Endodermal cell (in vitro differentiated cells): ENCODE data around the gene TNFAIP6. TPM values are rescaled to one million over a fixed set of nuclear protein-coding genes. Genes with fewer than 3 reads are reported as not detected.

Experiments
- DNase-seq: peaks from one replicate; pipeline ENCODE4 v3.0.0-alpha.2; 2017
- H3K27ac ChIP-seq: 2 replicates; pipeline ENCODE4 v1.5.1; 2013; ENCODE audit warnings: mild to moderate bottlenecking, low read depth, low read length, moderate library complexity
- H3K27me3 ChIP-seq: 2 replicates; pipeline ENCODE4 v1.6.1; 2013; ENCODE audit warnings: mild to moderate bottlenecking, low read length, moderate library complexity; ENCODE audit not compliant: insufficient read depth, control insufficient read depth, poor library complexity, severe bottlenecking
- H3K36me3 ChIP-seq: 2 replicates; pipeline ENCODE4 v1.7.0; 2013; ENCODE audit warnings: mild to moderate bottlenecking, low read length, moderate library complexity; ENCODE audit not compliant: control insufficient read depth, insufficient read depth
- H3K4me1 ChIP-seq: one replicate; pipeline ENCODE4 v1.7.0; 2013; ENCODE audit warnings: low read length; ENCODE audit not compliant: control insufficient read depth, insufficient read depth
- H3K4me3 ChIP-seq: 2 replicates; pipeline ENCODE4 v1.5.1; 2013; ENCODE audit warnings: mild to moderate bottlenecking, low read length, moderate library complexity
- H3K9ac ChIP-seq: 2 replicates; pipeline ENCODE4 v1.6.1; 2013; ENCODE audit warnings: mild to moderate bottlenecking, low read length, moderate library complexity; ENCODE audit not compliant: poor library complexity, severe bottlenecking; ENCODE audit errors: extremely low read depth
- H3K9me3 ChIP-seq: 2 replicates; pipeline ENCODE4 v1.6.1; 2013; ENCODE audit warnings: mild to moderate bottlenecking, low read length, moderate library complexity; ENCODE audit not compliant: control insufficient read depth
- H3K27ac Mint-ChIP-seq: 2 replicates; pipeline ENCODE4 v1.8.0; 2020; ENCODE audit warnings: mixed read lengths
- H3K27me3 Mint-ChIP-seq: 2 replicates; pipeline ENCODE4 v1.8.0; 2021; ENCODE audit warnings: mild to moderate bottlenecking, mixed read lengths; ENCODE audit not compliant: insufficient read depth
- H3K36me3 Mint-ChIP-seq: 2 replicates; pipeline ENCODE4 v1.8.0; 2020; ENCODE audit warnings: low read depth, mixed read lengths
- H3K4me1 Mint-ChIP-seq: 2 replicates; pipeline ENCODE4 v1.8.0; 2020; ENCODE audit warnings: mixed read lengths
- H3K4me3 Mint-ChIP-seq: 2 replicates; pipeline ENCODE4 v1.8.0; 2020; ENCODE audit warnings: mild to moderate bottlenecking, moderate library complexity, mixed read lengths
- H3K9me3 Mint-ChIP-seq: 2 replicates; pipeline ENCODE4 v1.8.0; 2020; ENCODE audit warnings: mild to moderate bottlenecking, mixed read lengths
- WGBS, 2 experiments: methylation state at CpG; one replicate each; pipeline versions ENCODE4 v1.1.5 to v1.1.7; 2013; ENCODE audit warnings: missing lambda C conversion rate in 2 of 2, mixed read lengths in 1 of 2; ENCODE audit not compliant: insufficient coverage in 1 of 2, insufficient read length in 1 of 2; 5-methylcytosine and 5-hydroxymethylcytosine counted together
- total RNA-seq, 2 donors: library from RNA; stranded (reverse); fragmentation: NEBNext Ultra II Directional in 1 of 2; extraction: Animal tissue kit (Norgen Biotek cat#: 25700) in 1 of 2; gene quantifications; 2 replicates in 1 of 2; 3 replicates in 1 of 2; pipeline ENCODE4 v1.2.1, GENCODE V29; 2021
- TF ChIP-seq, protein P1 (sequence below): fragments of 200-600 bp; sonication (generic); conservative IDR thresholded peaks from 2 replicates; pipeline ENCODE4 v1.5.0; 2021; ENCODE audit warnings: antibody characterized with exemption, mild to moderate bottlenecking

The TNFAIP6 gene
- total RNA-seq, 2 donors from 2014 or later = not detected

DNA sequence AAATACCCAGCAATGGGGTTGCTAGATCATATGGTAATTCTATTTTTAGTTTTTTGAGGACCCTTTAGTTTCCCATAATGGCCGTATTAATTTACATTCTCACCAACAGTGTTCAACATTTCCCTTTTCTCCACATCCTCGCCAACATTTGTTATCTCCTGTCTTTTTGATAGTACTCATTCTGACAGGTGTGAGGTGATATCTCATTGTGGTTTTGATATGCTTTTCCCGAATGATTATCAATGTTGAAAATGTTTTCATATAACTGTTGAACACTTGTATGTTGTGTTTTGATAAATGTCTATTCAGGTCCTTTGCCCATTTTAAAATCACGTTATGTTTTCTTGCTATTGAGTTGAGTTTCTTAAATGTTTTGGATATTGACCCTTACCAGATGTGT lies 46.5 kb downstream of the TNFAIP6 start:
- no peaks in the 10 kb centered on the region for H3K36me3 ChIP-seq
- H3K4me1 ChIP-seq = no peaks in the 10 kb centered on the region
- H3K9ac ChIP-seq = no peak overlapping the region
- no peak overlapping the region for H3K4me3 ChIP-seq
- H3K36me3 Mint-ChIP-seq = no peaks in the 10 kb centered on the region
- no peaks in the 10 kb centered on the region for H3K4me1 Mint-ChIP-seq
- no peak overlapping the region for H3K27ac ChIP-seq
- WGBS, 2 experiments = 87 to 100% methylated on average over 1 to 4 of the region's 4 CpGs
- H3K27me3 ChIP-seq = no peaks in the 10 kb centered on the region
- no peaks in the 10 kb centered on the region for H3K27me3 Mint-ChIP-seq
- DNase-seq = no peak
- H3K27ac Mint-ChIP-seq = no peak overlapping the region
- peaks cover 2% of the 10 kb centered on the region for H3K9me3 ChIP-seq
- H3K9me3 Mint-ChIP-seq = no peaks in the 10 kb centered on the region
- no peak overlapping the region for H3K4me3 Mint-ChIP-seq
- TF ChIP-seq, protein P1, sequence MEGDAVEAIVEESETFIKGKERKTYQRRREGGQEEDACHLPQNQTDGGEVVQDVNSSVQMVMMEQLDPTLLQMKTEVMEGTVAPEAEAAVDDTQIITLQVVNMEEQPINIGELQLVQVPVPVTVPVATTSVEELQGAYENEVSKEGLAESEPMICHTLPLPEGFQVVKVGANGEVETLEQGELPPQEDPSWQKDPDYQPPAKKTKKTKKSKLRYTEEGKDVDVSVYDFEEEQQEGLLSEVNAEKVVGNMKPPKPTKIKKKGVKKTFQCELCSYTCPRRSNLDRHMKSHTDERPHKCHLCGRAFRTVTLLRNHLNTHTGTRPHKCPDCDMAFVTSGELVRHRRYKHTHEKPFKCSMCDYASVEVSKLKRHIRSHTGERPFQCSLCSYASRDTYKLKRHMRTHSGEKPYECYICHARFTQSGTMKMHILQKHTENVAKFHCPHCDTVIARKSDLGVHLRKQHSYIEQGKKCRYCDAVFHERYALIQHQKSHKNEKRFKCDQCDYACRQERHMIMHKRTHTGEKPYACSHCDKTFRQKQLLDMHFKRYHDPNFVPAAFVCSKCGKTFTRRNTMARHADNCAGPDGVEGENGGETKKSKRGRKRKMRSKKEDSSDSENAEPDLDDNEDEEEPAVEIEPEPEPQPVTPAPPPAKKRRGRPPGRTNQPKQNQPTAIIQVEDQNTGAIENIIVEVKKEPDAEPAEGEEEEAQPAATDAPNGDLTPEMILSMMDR = no peak

DNA sequence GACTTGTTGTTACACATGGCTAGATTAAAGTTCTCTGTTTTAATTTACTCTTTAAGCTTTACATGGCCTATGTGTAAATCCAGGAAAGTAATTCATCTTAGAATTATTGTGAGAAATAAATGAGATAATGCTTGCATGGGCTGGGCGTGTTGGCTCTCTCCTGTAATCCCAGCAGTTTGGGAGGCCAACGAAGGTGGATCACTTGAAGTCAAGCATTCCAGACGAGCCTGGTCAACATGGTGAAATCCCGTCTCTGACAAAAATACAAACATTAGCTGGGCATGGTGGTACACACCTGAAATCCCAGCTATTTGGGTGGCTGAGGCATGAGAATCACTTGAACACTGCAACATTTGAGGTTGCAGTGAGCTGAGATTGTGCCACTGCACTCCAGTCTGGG lies 48.0 kb downstream of the TNFAIP6 start:
- H3K4me3 ChIP-seq = no peak overlapping the region
- Mint-ChIP-seq H3K27ac (no peak overlapping the region), H3K36me3 (no peaks in the 10 kb centered on the region), H3K27me3 (no peaks in the 10 kb centered on the region), H3K4me3 (no peak overlapping the region), H3K9me3 (peaks cover 3% of the 10 kb centered on the region), H3K4me1 (no peaks in the 10 kb centered on the region)
- H3K36me3 ChIP-seq = no peaks in the 10 kb centered on the region
- no peak for DNase-seq
- TF ChIP-seq, protein P1 = no peak
- H3K9ac ChIP-seq = no peak overlapping the region
- no peaks in the 10 kb centered on the region for H3K27me3 ChIP-seq
- WGBS, 2 experiments = 86 to 92% methylated on average over 3 to 4 of the region's 4 CpGs
- peaks cover 4% of the 10 kb centered on the region for H3K9me3 ChIP-seq
- no peak overlapping the region for H3K27ac ChIP-seq
- H3K4me1 ChIP-seq = no peaks in the 10 kb centered on the region

DNA sequence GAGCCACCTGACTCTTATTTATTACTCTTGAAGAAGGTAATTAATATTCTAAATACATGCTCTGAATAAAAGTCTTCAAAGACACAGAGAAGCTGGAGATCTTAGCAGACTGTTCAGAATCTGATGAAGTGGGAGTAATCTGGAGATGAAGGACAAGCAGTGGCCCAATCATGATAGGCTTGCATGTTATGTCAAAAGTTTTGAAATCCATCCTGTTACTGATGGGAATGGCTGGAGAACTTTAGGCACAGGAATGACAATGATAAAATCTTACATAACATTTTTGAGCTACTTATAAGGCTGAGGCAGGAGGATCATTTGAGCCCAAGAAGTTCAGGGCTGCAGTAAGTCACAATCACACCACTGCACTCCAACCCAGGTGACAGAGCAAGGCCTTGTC lies 49.9 kb downstream of the TNFAIP6 start:
- Histone ChIP-seq H3K4me3 (no peak overlapping the region), H3K4me1 (no peaks in the 10 kb centered on the region), H3K27ac (no peak overlapping the region), H3K27me3 (no peaks in the 10 kb centered on the region), H3K36me3 (peaks cover 8% of the 10 kb centered on the region), H3K9ac (no peak overlapping the region), H3K9me3 (peaks cover 4% of the 10 kb centered on the region)
- peaks cover 6% of the 10 kb centered on the region for H3K4me1 Mint-ChIP-seq
- H3K4me3 Mint-ChIP-seq = no peak overlapping the region
- no peaks in the 10 kb centered on the region for H3K27me3 Mint-ChIP-seq
- peaks cover 8% of the 10 kb centered on the region for H3K36me3 Mint-ChIP-seq
- no peak for DNase-seq
- H3K27ac Mint-ChIP-seq = no peak overlapping the region
- peaks cover 3% of the 10 kb centered on the region for H3K9me3 Mint-ChIP-seq
- TF ChIP-seq, protein P1 = no peak
